GM11168 (cell line): ENCODE results near the gene CCL15.
"Not testable (repeated sequence)": the region's sequence is repeated elsewhere in the genome, so short reads cannot be mapped to it uniquely, and the experiment has no call there.

Experiments
- in situ Hi-C: fragments of 300-500 bp; cut with MboI; formaldehyde crosslinking; loops from one replicate; pipeline ENCODE4 v1.12.0; 2022; ENCODE audit warnings: low sequenced_read_pairs; ENCODE audit not compliant: unreplicated experiment

Gene CCL15

GRCh38 chr17:36001110-36001771 lies at the start of gene CCL15:
TSS of gene CCL15 (minus strand) at chr17:36001553. CDS start at chr17:36001492, 61 bp downstream.
- in situ Hi-C loops, result no loop called here

GRCh38 chr17:36049643-36050042 lies 48.3 kb upstream of the CCL15 start:
- in situ Hi-C loops, result no loop called here

GRCh38 chr17:36048066-36048465 lies 46.7 kb upstream of the CCL15 start:
- in situ Hi-C loops, result no loop called here

- in situ Hi-C loops, result no loop called here
These were observed 34.9 kb upstream of the CCL15 start for GRCh38 chr17:36036235-36036634.

GRCh38 chr17:36034127-36034526 lies 32.8 kb upstream of the CCL15 start:
- in situ Hi-C loops, result no loop called here

- in situ Hi-C loops, result no loop called here
These were observed 29.6 kb upstream of the CCL15 start for GRCh38 chr17:36030956-36031355.

GRCh38 chr17:36027761-36028160 lies 26.4 kb upstream of the CCL15 start:
- in situ Hi-C loops, result no loop called here

- in situ Hi-C loops, result no loop called here
These were observed 22.9 kb upstream of the CCL15 start for GRCh38 chr17:36024106-36024869.

GRCh38 chr17:36019423-36019822 lies 18.1 kb upstream of the CCL15 start:
- in situ Hi-C loops, result no loop called here

GRCh38 chr17:36017799-36018198 lies 16.4 kb upstream of the CCL15 start, which contains the start of gene CCL23:
TSS of gene CCL23 (minus strand) at chr17:36017972. CDS start at chr17:36017897, 75 bp downstream.
- in situ Hi-C loops, result no loop called here

- in situ Hi-C loops, result no loop called here
These were observed 15.2 kb upstream of the CCL15 start for GRCh38 chr17:36016555-36016954.

GRCh38 chr17:36015895-36016294 lies 14.5 kb upstream of the CCL15 start:
- in situ Hi-C loops, result not testable (repeated sequence)

- in situ Hi-C loops, result no loop called here
These were observed 13.6 kb upstream of the CCL15 start for GRCh38 chr17:36014946-36015345.

GRCh38 chr17:36011201-36011600 lies 9.8 kb upstream of the CCL15 start:
- in situ Hi-C loops, result no loop called here

GRCh38 chr17:36008998-36009665 lies 7.8 kb upstream of the CCL15 start:
- in situ Hi-C loops, result no loop called here

- in situ Hi-C loops, result no loop called here
These were observed 3.3 kb upstream of the CCL15 start for GRCh38 chr17:36004594-36005108.

GRCh38 chr17:36002631-36003030 lies 1.3 kb upstream of the CCL15 start:
- in situ Hi-C loops, result no loop called here

GRCh38 chr17:36001862-36002603 lies 680 bp upstream of the CCL15 start:
- in situ Hi-C loops, result no loop called here

GRCh38 chr17:36000732-36001109 lies 632 bp downstream of the CCL15 start:
- in situ Hi-C loops, result no loop called here

GRCh38 chr17:35998756-35999155 lies 2.6 kb downstream of the CCL15 start:
- in situ Hi-C loops, result no loop called here
